T-cell (primary cell): Measurements from ENCODE around the gene TFPI2. TPM values are rescaled to one million over a fixed set of nuclear protein-coding genes. Genes with fewer than 3 reads are reported as not detected.

Source experiments
- ATAC-seq, 4 experiments: fragments of 200-7000 bp in 3 of 4; fragments of 150-1000 bp in 1 of 4; cut with Tn5 transposase; replicated peaks in 1 of 4; 1 replicate in 3 of 4; 2 replicates in 1 of 4; pipeline ENCODE4 v1.10.0; 2021; ENCODE audit warnings: moderate library complexity in 3 of 4, mild to moderate bottlenecking in 2 of 4, moderate number of reproducible peaks in 1 of 4
- CTCF ChIA-PET, 2 donors: fragments of 300-600 bp; sonication (Branson Sonifier 250); formaldehyde crosslinking; loops; one replicate each; lab custom pipeline; 2022; ENCODE audit warnings: antibody characterized with exemption in 2 of 2; lab: Charles Lee
- POLR2A ChIA-PET, 2 donors: fragments of 300-600 bp; sonication (Branson Sonifier 250); formaldehyde crosslinking; loops; one replicate each; lab custom pipeline; 2022; ENCODE audit warnings: antibody characterized with exemption in 2 of 2; lab: Charles Lee
- DNase-seq, 35 experiments: peaks; one replicate each; pipeline versions ENCODE4 v3.0.0 to v3.0.0-alpha.2; 2013 to 2023
- H3K27ac ChIP-seq: one replicate; pipeline ENCODE4 v1.5.1; 2013; ENCODE audit warnings: low read length
- H3K27me3 ChIP-seq, 2 experiments: replicated peaks in 1 of 2; 1 replicate in 1 of 2; 2 replicates in 1 of 2; pipeline versions ENCODE4 v1.6.1 to v1.7.0; 2013; ENCODE audit warnings: low read length in 1 of 2, mixed read lengths in 1 of 2; ENCODE audit not compliant: control insufficient read depth in 2 of 2, insufficient read depth in 2 of 2; ENCODE audit errors: extremely low read depth in 1 of 2
- H3K36me3 ChIP-seq, 2 donors: 1 replicate in 1 of 2; 2 replicates in 1 of 2; pipeline versions ENCODE4 v1.6.1 to v1.7.0; 2013; ENCODE audit warnings: low read length in 1 of 2; ENCODE audit not compliant: control insufficient read depth in 2 of 2, insufficient read depth in 1 of 2; ENCODE audit errors: extremely low read depth in 1 of 2
- H3K4me1 ChIP-seq, 2 experiments: 1 replicate in 1 of 2; 2 replicates in 1 of 2; pipeline versions ENCODE4 v1.6.1 to v1.7.0; 2013; ENCODE audit warnings: low read length in 2 of 2, mixed read lengths in 1 of 2; ENCODE audit not compliant: insufficient read depth in 2 of 2, control insufficient read depth in 1 of 2; ENCODE audit errors: extremely low read depth in 1 of 2
- H3K4me3 ChIP-seq, 2 donors: 1 replicate in 1 of 2; 2 replicates in 1 of 2; pipeline versions ENCODE4 v1.5.1 to v1.7.0; 2013; ENCODE audit warnings: mild to moderate bottlenecking in 2 of 2, low read length in 1 of 2, moderate library complexity in 1 of 2; ENCODE audit not compliant: control insufficient read depth in 1 of 2; ENCODE audit errors: extremely low read depth in 1 of 2
- H3K9me3 ChIP-seq: 2 replicates; pipeline ENCODE4 v1.7.0; 2013
- H3K27ac Mint-ChIP-seq, 2 donors: one replicate each; pipeline ENCODE4 v1.8.0; 2020 to 2021; ENCODE audit warnings: mild to moderate bottlenecking in 2 of 2, mixed read lengths in 2 of 2
- H3K27me3 Mint-ChIP-seq, 2 donors: one replicate each; pipeline ENCODE4 v1.8.0; 2021 to 2022; ENCODE audit warnings: mixed read lengths in 2 of 2
- H3K36me3 Mint-ChIP-seq: one replicate; pipeline ENCODE4 v1.8.0; 2021; ENCODE audit warnings: mixed read lengths
- H3K4me1 Mint-ChIP-seq, 3 donors: one replicate each; pipeline ENCODE4 v1.8.0; 2020 to 2022; ENCODE audit warnings: mixed read lengths in 3 of 3, mild to moderate bottlenecking in 1 of 3
- H3K4me3 Mint-ChIP-seq, 3 donors: one replicate each; pipeline ENCODE4 v1.8.0; 2020 to 2022; ENCODE audit warnings: mild to moderate bottlenecking in 3 of 3, mixed read lengths in 3 of 3, moderate library complexity in 3 of 3
- H3K9me3 Mint-ChIP-seq, 3 donors: one replicate each; pipeline ENCODE4 v1.8.0; 2020 to 2022; ENCODE audit warnings: mixed read lengths in 3 of 3
- WGBS: methylation state at CpG from one replicate; pipeline ENCODE4 v1.1.5; 2013; ENCODE audit warnings: missing lambda C conversion rate; ENCODE audit not compliant: insufficient coverage; 5-methylcytosine and 5-hydroxymethylcytosine counted together
- total RNA-seq, 35 experiments: library from RNA in 6 of 35; stranded (reverse) in 6 of 35; fragments of 120-200 nt in 1 of 35; gene quantifications; one replicate each; pipeline versions ENCODE4 v1.2.1 to v1.2.4 and lab custom pipeline; 2013 to 2026

Gene TFPI2
- total RNA-seq, 5 donors from 2014 or later (not counting 1 experiment from before 2014, with no cell fraction given): 0.23 to 0.51 TPM; not detected in 3

- Mint-ChIP-seq H3K27ac (no peak overlapping the region), H3K27me3 (no peaks in the 10 kb centered on the region), H3K9me3 (no peaks in the 10 kb centered on the region), H3K4me3 (no peak overlapping the region), H3K36me3 (no peaks in the 10 kb centered on the region), H3K4me1 (no peaks in the 10 kb centered on the region)
- no peak for ATAC-seq
- Histone ChIP-seq H3K4me1 (no peaks in the 10 kb centered on the region), H3K27ac (no peak overlapping the region), H3K4me3 (no peak overlapping the region), H3K9me3 (no peaks in the 10 kb centered on the region), H3K27me3 (no peaks in the 10 kb centered on the region), H3K36me3 (no peaks in the 10 kb centered on the region)
- DNase-seq: no peak
- CTCF ChIA-PET: no interaction called here
- POLR2A ChIA-PET: interaction anchor here in 1 of 2 donors (0.6 kb wide), 1 partner anchor 579 kb away, joined by 3 read pairs; no protein-coding TSS in a partner anchor
- WGBS: no CpG with 5 or more reads among the region's 3 CpGs
Measured at GRCh38 chr7:93866886-93867285, 23.7 kb downstream of the TFPI2 start.

- Histone ChIP-seq H3K27ac (no peak overlapping the region), H3K36me3 (no peaks in the 10 kb centered on the region), H3K27me3 (no peaks in the 10 kb centered on the region), H3K9me3 (no peaks in the 10 kb centered on the region), H3K4me3 (no peak overlapping the region), H3K4me1 (no peaks in the 10 kb centered on the region)
- 100% methylated on average over 1 of the region's 2 CpGs for WGBS
- POLR2A ChIA-PET: no interaction called here
- CTCF ChIA-PET: no interaction called here
- ATAC-seq (no peak), DNase-seq (no peak)
- no peaks in the 10 kb centered on the region for H3K27me3 Mint-ChIP-seq
- no peaks in the 10 kb centered on the region for H3K4me1 Mint-ChIP-seq
- no peak overlapping the region for H3K27ac Mint-ChIP-seq
- H3K4me3 Mint-ChIP-seq: no peak overlapping the region
- H3K9me3 Mint-ChIP-seq: no peaks in the 10 kb centered on the region
- no peaks in the 10 kb centered on the region for H3K36me3 Mint-ChIP-seq
Measured at GRCh38 chr7:93862651-93863050, 27.9 kb downstream of the TFPI2 start.

- no peaks in the 10 kb centered on the region for H3K9me3 Mint-ChIP-seq
- no peak overlapping the region for H3K4me3 Mint-ChIP-seq
- no peak overlapping the region for H3K27ac ChIP-seq
- H3K4me3 ChIP-seq: no peak overlapping the region
- H3K36me3 Mint-ChIP-seq: no peaks in the 10 kb centered on the region
- DNase-seq (no peak), ATAC-seq (no peak)
- no peaks in the 10 kb centered on the region for H3K27me3 ChIP-seq
- no peaks in the 10 kb centered on the region for H3K4me1 ChIP-seq
- H3K36me3 ChIP-seq: no peaks in the 10 kb centered on the region
- CTCF ChIA-PET: no interaction called here
- H3K4me1 Mint-ChIP-seq: no peaks in the 10 kb centered on the region
- 100% methylated on average over 1 of the region's 4 CpGs for WGBS
- no peak overlapping the region for H3K27ac Mint-ChIP-seq
- POLR2A ChIA-PET: no interaction called here
- H3K9me3 ChIP-seq: no peaks in the 10 kb centered on the region
- H3K27me3 Mint-ChIP-seq: no peaks in the 10 kb centered on the region
Measured at GRCh38 chr7:93861325-93861949, 29.1 kb downstream of the TFPI2 start.

GRCh38 chr7:93860261-93860660, 30.3 kb downstream of the TFPI2 start:
- no peaks in the 10 kb centered on the region for H3K36me3 Mint-ChIP-seq
- Histone ChIP-seq H3K4me3 (no peak overlapping the region), H3K9me3 (no peaks in the 10 kb centered on the region), H3K27me3 (no peaks in the 10 kb centered on the region), H3K4me1 (no peaks in the 10 kb centered on the region), H3K27ac (no peak overlapping the region), H3K36me3 (no peaks in the 10 kb centered on the region)
- H3K4me1 Mint-ChIP-seq: no peaks in the 10 kb centered on the region
- H3K4me3 Mint-ChIP-seq: no peak overlapping the region
- CTCF ChIA-PET: no interaction called here
- no peak overlapping the region for H3K27ac Mint-ChIP-seq
- DNase-seq (no peak), ATAC-seq (no peak)
- no peaks in the 10 kb centered on the region for H3K27me3 Mint-ChIP-seq
- POLR2A ChIA-PET: no interaction called here
- no peaks in the 10 kb centered on the region for H3K9me3 Mint-ChIP-seq
- no CpG with 5 or more reads among the region's 1 CpG for WGBS

- no peaks in the 10 kb centered on the region for H3K27me3 Mint-ChIP-seq
- no peak for DNase-seq
- CTCF ChIA-PET: no interaction called here
- H3K27me3 ChIP-seq: no peaks in the 10 kb centered on the region
- H3K4me1 Mint-ChIP-seq: no peaks in the 10 kb centered on the region
- H3K4me3 ChIP-seq: no peak overlapping the region
- 80% methylated on average over 1 of the region's 2 CpGs for WGBS
- no peaks in the 10 kb centered on the region for H3K36me3 Mint-ChIP-seq
- ATAC-seq: no peak
- H3K4me1 ChIP-seq: no peaks in the 10 kb centered on the region
- no peaks in the 10 kb centered on the region for H3K36me3 ChIP-seq
- no peaks in the 10 kb centered on the region for H3K9me3 Mint-ChIP-seq
- no peak overlapping the region for H3K4me3 Mint-ChIP-seq
- no peak overlapping the region for H3K27ac ChIP-seq
- H3K9me3 ChIP-seq: no peaks in the 10 kb centered on the region
- H3K27ac Mint-ChIP-seq: no peak overlapping the region
- POLR2A ChIA-PET: no interaction called here
Measured at GRCh38 chr7:93858857-93859256, 31.7 kb downstream of the TFPI2 start.

- Mint-ChIP-seq H3K36me3 (no peaks in the 10 kb centered on the region), H3K27me3 (no peaks in the 10 kb centered on the region), H3K4me1 (no peaks in the 10 kb centered on the region), H3K27ac (no peak overlapping the region), H3K4me3 (no peak overlapping the region), H3K9me3 (no peaks in the 10 kb centered on the region)
- H3K27me3 ChIP-seq: no peaks in the 10 kb centered on the region
- ChIA-PET CTCF (no interaction called here), POLR2A (no interaction called here)
- no peak overlapping the region for H3K27ac ChIP-seq
- no peaks in the 10 kb centered on the region for H3K4me1 ChIP-seq
- ATAC-seq: no peak
- no peak overlapping the region for H3K4me3 ChIP-seq
- no peaks in the 10 kb centered on the region for H3K9me3 ChIP-seq
- no peak for DNase-seq
- no peaks in the 10 kb centered on the region for H3K36me3 ChIP-seq
Measured at GRCh38 chr7:93856323-93856722, 34.2 kb downstream of the TFPI2 start.

GRCh38 chr7:93855797-93856196, 34.8 kb downstream of the TFPI2 start:
- DNase-seq (no peak), ATAC-seq (no peak)
- Histone ChIP-seq H3K27ac (no peak overlapping the region), H3K9me3 (no peaks in the 10 kb centered on the region), H3K4me1 (no peaks in the 10 kb centered on the region), H3K27me3 (no peaks in the 10 kb centered on the region), H3K4me3 (no peak overlapping the region), H3K36me3 (no peaks in the 10 kb centered on the region)
- H3K4me3 Mint-ChIP-seq: no peak overlapping the region
- ChIA-PET POLR2A (no interaction called here), CTCF (no interaction called here)
- WGBS: no CpG with 5 or more reads among the region's 1 CpG
- H3K4me1 Mint-ChIP-seq: no peaks in the 10 kb centered on the region
- H3K27ac Mint-ChIP-seq: no peak overlapping the region
- H3K9me3 Mint-ChIP-seq: no peaks in the 10 kb centered on the region
- no peaks in the 10 kb centered on the region for H3K27me3 Mint-ChIP-seq
- H3K36me3 Mint-ChIP-seq: no peaks in the 10 kb centered on the region
